ENCODE measurements around the gene PTPN18. TPM values are rescaled to one million over a fixed set of nuclear protein-coding genes. Genes with fewer than 3 reads are reported as not detected.

PTPN18 gene
- total RNA-seq, 4 donors from 2014 or later, result 43.1 to 104 (median 57.0) TPM

DNA sequence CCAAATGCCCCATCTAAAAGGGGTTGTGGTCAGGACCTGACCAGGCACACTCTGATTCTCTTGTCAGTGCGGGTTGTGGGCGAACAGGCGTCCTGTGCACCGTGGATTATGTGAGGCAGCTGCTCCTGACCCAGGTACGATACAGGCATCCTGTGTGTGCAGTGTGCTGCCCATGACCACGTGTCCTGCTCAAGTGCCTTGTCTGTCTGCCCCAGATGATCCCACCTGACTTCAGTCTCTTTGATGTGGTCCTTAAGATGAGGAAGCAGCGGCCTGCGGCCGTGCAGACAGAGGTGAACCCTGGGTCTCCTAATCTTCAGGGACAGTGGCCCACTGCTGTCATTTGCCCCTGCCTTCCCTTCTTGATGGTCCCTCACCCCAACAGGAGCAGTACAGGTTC is 14.6 kb downstream of the PTPN18 start:
- DNase-seq (ENCODE audit: low spot score) (no peak), ATAC-seq (ENCODE audit: low FRiP score) (no peak)
- TF ChIP-seq, protein P1, sequence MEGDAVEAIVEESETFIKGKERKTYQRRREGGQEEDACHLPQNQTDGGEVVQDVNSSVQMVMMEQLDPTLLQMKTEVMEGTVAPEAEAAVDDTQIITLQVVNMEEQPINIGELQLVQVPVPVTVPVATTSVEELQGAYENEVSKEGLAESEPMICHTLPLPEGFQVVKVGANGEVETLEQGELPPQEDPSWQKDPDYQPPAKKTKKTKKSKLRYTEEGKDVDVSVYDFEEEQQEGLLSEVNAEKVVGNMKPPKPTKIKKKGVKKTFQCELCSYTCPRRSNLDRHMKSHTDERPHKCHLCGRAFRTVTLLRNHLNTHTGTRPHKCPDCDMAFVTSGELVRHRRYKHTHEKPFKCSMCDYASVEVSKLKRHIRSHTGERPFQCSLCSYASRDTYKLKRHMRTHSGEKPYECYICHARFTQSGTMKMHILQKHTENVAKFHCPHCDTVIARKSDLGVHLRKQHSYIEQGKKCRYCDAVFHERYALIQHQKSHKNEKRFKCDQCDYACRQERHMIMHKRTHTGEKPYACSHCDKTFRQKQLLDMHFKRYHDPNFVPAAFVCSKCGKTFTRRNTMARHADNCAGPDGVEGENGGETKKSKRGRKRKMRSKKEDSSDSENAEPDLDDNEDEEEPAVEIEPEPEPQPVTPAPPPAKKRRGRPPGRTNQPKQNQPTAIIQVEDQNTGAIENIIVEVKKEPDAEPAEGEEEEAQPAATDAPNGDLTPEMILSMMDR (IDR thresholded peaks at IDR 0.05), result no peak

GRCh38 chr2:130371723-130372054 is 15.8 kb downstream of the PTPN18 start:
- TF ChIP-seq, protein P1 (IDR thresholded peaks at IDR 0.05), result no peak
- peak; percentile 17 for ATAC-seq (ENCODE audit: low FRiP score)
- no peak for DNase-seq (ENCODE audit: low spot score)

GRCh38 chr2:130372055-130372832 is 16.4 kb downstream of the PTPN18 start:
- peak; percentile 84 for DNase-seq (ENCODE audit: low spot score)
- TF ChIP-seq, protein P1 (IDR thresholded peaks at IDR 0.05), result peak in 2 of 3 donors; percentile 67 to 71
- peak; percentile 93 for ATAC-seq (ENCODE audit: low FRiP score)

- DNase-seq (ENCODE audit: low spot score) (no peak), ATAC-seq (ENCODE audit: low FRiP score) (no peak)
- TF ChIP-seq, protein P1 (IDR thresholded peaks at IDR 0.05), result no peak
Observed at GRCh38 chr2:130372833-130373807, 17.3 kb downstream of the PTPN18 start.

- TF ChIP-seq, protein P1 (IDR thresholded peaks at IDR 0.05), result no peak
- ATAC-seq (ENCODE audit: low FRiP score), result no peak
- DNase-seq (ENCODE audit: low spot score), result no peak
Observed at GRCh38 chr2:130373808-130374365, 18.0 kb downstream of the PTPN18 start.

DNA sequence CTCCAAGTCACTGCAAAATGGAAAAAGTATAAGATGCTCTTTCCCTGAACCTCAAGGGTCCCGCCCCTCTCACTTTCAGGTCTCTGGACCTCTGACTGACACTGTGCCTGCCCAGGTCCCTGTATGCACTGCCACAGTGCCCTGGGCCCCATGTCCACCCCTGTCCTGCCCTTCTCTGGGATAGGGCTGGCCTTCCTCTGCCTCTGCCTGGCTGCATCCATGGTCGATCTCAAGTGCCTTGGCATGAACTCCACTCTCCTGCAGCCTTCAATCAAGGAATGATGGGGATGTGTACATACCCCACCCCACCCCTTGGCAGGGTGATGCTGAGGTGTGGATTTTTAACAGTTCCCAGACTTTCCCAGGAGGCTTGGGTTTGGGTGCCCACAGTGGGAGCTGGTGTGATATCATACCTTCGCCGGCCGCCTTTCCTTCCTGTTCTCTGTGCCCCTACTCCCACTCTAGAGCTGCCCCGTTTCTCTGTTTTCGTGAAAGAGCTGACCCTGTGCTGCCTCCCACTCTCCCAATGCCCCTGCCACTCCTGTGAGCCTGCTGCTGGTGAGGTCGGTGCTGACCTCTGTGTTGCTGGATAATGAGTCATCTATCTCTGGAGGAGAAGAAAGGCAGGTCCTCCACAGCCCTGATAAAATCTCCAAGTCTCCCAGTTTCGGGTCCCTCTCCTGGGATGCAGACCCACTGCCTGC is 18.9 kb downstream of the PTPN18 start:
- ATAC-seq (ENCODE audit: low FRiP score) (peak; percentile 43), DNase-seq (ENCODE audit: low spot score) (no peak)
- TF ChIP-seq, protein P1 (IDR thresholded peaks at IDR 0.05), result no peak

Measured in omental fat pad (tissue), 4 donors.